NOMO-1 treated with DMSO at 0.1 percent for 48 hours (cell line): Measurements from ENCODE around the gene PIGL.

Source experiments
- DNase-seq: peaks from one replicate; lab custom pipeline; 2025; ENCODE audit not compliant: unreplicated experiment; lab: John Stamatoyannopoulos, UW

The PIGL gene

GRCh38 chr17:16352303-16352666, 135.3 kb downstream of the PIGL start:
- DNase-seq, result peak; percentile 13

GRCh38 chr17:16352667-16353316, 135.8 kb downstream of the PIGL start:
- DNase-seq, result peak; percentile 34

GRCh38 chr17:16353317-16354174, 136.5 kb downstream of the PIGL start, which contains the start of gene CENPV:
TSS of gene CENPV (minus strand) at chr17:16353469. CDS start at chr17:16353436, 33 bp downstream.
- DNase-seq, result peak; percentile 29

GRCh38 chr17:16354585-16354984, 137.6 kb downstream of the PIGL start:
- DNase-seq, result no peak

GRCh38 chr17:16358394-16358793, 141.4 kb downstream of the PIGL start:
- no peak for DNase-seq

GRCh38 chr17:16361874-16362273, 144.9 kb downstream of the PIGL start:
- DNase-seq, result no peak

- peak; percentile 76 for DNase-seq
These were observed 146.9 kb downstream of the PIGL start for GRCh38 chr17:16363749-16364536.

GRCh38 chr17:16364625-16365024, 147.6 kb downstream of the PIGL start:
- DNase-seq, result no peak

- no peak for DNase-seq
These were observed 154.7 kb downstream of the PIGL start for GRCh38 chr17:16371742-16372141.

GRCh38 chr17:16374146-16374938, 157.3 kb downstream of the PIGL start:
- no peak for DNase-seq
